SK-N-SH treated with all-trans-retinoic acid at 6 μM for 48 hours (cell line): Measurements from ENCODE around the gene HLCS.

Experiments
- BACH2 ChIP-seq: fragments of 250-450 bp; sonication (Bioruptor Pico); IDR thresholded peaks from 2 replicates; pipeline ENCODE4 v1.9.0; 2021; ENCODE audit warnings: mild to moderate bottlenecking, borderline replicate concordance
- CREB5 ChIP-seq: fragments of 250-450 bp; sonication (Bioruptor Pico); IDR thresholded peaks from 2 replicates; pipeline ENCODE4 v1.5.1; 2020; ENCODE audit warnings: low read depth, mild to moderate bottlenecking, moderate library complexity
- ZC3H10 ChIP-seq: fragments of 250-450 bp; sonication (Bioruptor Pico); IDR thresholded peaks from 2 replicates; pipeline ENCODE4 v1.5.1; 2021; ENCODE audit warnings: mild to moderate bottlenecking, moderate library complexity
- ZFP3 ChIP-seq: fragments of 250-450 bp; sonication (Bioruptor Pico); IDR thresholded peaks from 2 replicates; pipeline ENCODE4 v1.5.0; 2020; ENCODE audit warnings: mild to moderate bottlenecking, moderate library complexity
- ZNF565 ChIP-seq: fragments of 450-650 bp; formaldehyde crosslinking; conservative IDR thresholded peaks from 2 replicates; pipeline ENCODE4 v1.5.0; 2020; ENCODE audit warnings: low read depth, mild to moderate bottlenecking, moderate library complexity

DNA sequence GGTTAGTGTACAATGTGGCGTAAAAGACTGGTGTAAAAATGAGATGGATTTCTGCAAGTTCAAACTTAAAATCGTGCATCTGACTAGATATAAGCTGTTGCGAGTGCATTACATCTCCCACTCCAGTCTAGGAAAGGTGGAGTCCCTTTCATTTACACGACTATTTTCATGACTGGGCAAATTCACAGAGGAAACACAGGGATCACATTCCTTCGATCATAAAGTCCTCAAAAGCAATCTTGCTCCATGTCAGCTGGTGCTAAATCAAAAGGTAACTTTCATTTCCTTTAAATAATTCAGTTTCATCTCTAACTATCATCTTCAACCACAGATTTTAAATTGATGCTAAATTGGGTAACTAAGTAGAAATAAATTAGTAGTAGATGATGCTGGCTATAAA, 100.0 kb downstream of the HLCS start:
- no peak for TF ChIP-seq ZFP3
- TF ChIP-seq ZNF565 (CRISPR knock-in tag), result no peak
- TF ChIP-seq CREB5 (CRISPR knock-in tag), result no peak
- TF ChIP-seq ZC3H10 (CRISPR knock-in tag), result no peak
- no peak for TF ChIP-seq BACH2 (CRISPR knock-in tag)
